CD4-positive, alpha-beta T cell treated with Interleukin-6 at 100 ng/mL for 8 hours (primary cell): ENCODE data around the gene ABCB4.
"Not testable (repeated sequence)": the region's sequence is repeated elsewhere in the genome, so short reads cannot be mapped to it uniquely, and the experiment has no call there.

ENCODE experiments used
- DNase-seq: peaks from one replicate; pipeline ENCODE4 v3.0.0-alpha.2; 2020; ENCODE audit warnings: mixed read lengths, low spot score

Gene ABCB4

DNA sequence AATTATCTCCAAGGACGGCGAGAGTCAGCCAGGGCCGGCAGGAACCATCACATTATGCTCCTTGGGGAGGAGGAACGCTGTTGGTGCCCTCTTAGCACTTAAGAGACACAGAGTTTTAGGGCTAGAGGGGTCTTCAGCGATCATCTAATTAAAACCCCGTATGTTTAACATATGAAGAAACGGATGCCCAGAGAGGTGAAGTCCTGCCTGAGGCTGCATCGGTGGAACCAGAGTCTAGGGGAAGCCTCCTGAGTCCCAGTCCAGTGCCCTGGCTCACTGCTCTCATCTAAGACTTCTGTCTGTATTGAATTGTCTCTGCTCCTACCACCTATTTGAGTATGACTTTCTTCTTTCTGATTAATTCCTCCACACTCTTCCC lies 688 bp upstream of the ABCB4 start:
- no peak for DNase-seq

GRCh38 chr7:87474533-87475358 lies 734 bp downstream of the ABCB4 start:
- DNase-seq: no peak

GRCh38 chr7:87473986-87474385 lies 1.5 kb downstream of the ABCB4 start:
- DNase-seq: no peak

DNA sequence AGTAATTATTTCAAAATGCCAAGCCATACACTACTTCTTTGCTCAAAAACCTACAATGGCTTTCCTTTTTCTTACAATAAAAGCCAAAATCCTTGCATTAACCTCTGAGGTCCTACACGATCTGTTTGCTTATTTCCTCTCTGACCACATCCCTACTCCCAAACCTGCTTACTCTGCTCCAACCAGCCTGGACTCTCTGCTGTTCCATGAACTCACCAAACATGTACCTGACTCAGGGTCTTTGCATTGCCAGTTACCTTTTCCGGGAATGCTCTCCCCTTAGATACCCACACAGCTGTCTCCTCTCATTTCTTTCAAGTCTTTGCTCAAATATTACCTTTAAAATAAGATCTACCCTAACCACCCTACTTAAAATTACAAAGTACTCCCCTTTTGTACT lies 2.3 kb downstream of the ABCB4 start:
- no peak for DNase-seq

DNA sequence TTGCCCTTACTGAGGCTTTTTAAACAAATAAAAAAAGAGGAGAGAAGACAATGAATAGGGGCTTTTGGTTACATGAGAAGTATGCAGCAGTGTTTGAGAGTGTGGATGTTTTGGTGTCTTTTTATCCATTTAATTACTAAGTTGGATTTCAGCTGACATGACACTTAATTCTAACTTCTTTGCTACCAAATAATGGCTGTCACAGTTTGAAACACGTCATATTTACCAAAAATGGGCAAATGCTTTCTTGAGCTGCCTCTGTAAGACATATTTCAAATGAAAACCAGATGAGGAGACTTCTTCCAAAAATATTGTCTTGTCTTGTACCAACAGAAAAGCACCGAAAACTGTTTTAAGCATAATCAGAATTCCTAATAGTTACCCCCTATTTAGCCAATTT lies 4.0 kb downstream of the ABCB4 start:
- DNase-seq: no peak

DNA sequence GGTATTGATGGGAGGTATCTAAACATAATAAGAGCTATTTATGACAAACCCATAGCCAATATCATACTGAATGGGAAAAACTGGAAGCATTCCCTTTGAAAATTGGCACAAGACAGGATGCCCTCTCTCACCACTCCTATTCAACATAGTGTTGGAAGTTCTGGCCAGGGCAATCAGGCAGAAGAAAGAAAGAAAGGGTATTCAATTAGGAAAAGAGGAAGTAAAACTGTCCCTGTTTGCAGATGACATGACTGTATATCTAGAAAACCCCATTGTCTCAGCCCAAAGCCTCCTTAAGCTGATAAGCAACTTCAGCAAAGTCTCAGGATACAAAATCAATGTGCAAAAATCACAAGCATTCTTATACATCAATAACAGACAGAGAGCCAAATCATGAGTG lies 6.3 kb downstream of the ABCB4 start:
- DNase-seq: not testable (repeated sequence)

- not testable (repeated sequence) for DNase-seq
These were observed 10.0 kb downstream of the ABCB4 start for GRCh38 chr7:87465534-87465880.

DNA sequence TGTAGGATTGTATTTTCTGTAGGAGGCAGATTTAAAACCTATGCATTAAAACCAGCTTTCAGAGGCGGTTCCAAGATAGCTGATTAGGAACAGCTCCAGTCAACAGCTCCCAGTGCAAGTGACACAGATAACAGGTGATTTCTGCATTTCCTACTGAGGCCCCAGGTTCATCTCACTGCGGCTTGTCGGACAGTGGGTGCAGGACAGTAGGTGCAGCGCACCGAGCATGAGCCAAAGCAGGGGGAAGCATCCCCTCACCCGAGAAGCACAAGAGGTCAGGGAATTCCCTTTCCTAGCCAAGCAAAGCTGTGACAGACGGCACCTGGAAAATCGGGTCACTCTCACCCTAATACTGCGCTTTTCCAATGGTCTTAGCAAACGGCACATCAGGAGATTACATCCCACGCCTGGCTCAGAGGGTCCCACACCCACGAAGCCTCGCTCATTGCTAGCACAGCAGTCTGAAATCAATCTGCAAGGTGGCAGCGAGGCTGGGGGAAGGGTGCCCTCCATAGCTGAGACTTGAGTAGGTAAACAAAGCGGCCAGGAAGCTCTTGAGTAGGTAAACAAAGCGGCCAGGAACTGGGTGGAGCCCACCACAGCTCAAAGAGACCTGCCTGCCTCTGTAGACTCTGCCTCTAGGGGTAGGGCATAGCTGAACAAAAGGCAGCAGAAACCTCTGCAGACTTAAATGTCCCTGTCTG lies 10.5 kb downstream of the ABCB4 start:
- not testable (repeated sequence) for DNase-seq

DNA sequence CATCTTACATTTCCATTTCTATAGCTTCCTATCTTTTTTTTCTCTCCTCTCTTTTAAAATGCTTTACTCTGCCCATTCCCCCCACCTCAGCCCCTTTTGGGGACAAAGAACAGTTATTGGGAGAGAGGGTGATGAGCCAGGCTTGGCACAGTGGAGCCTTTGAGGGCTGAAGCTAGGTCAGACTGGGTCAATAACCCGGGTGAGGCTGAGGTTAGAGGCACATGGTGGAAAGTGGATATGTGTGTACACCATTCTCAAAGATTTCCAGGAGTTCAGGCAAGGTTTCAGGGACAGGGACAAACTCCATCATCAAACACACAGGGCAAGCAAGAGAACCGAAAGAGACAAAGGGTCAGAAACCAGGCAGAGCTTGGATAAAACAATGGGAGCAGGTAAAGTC lies 11.5 kb downstream of the ABCB4 start:
- no peak for DNase-seq

DNA sequence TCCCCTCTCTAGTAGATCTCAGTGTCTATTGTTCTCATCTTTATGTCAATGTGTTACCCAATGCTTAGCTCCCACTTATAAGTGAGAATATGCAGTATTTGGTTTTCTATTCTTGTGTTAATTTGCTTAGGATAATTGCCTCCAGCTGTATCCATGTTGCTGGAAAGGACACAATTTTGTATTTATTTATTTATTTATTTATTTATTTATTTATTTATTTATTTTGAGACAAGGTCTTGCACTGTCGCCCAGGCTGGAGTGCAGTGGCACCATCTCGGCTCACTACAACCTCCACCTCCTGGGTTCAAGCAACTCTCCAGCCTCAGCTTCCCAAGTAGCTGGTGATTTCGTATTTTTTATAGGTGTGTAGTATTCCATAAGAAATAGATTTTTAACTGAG lies 15.0 kb downstream of the ABCB4 start:
- not testable (repeated sequence) for DNase-seq

GRCh38 chr7:87459941-87460340 lies 15.5 kb downstream of the ABCB4 start:
- DNase-seq: no peak

- no peak for DNase-seq
These were observed 17.3 kb downstream of the ABCB4 start for GRCh38 chr7:87458148-87458547.

DNA sequence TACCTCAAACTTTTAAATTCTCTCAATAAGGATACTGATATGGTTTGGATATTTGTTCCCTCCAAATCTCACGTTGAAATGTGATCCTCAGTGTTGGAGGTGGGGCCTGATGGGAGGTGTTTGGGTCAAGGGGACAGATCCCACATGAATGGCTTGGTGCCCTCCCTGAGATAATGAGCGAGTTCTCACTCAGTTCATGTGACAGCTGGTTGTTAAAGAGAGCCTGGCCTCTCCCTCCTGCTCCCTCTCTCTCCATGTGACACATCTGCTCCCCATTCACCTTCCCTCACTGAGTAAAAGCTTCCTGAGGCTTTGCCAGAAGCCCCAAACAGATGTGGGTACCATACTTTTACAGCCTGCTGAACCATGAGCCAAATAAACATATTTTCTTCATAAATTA lies 19.2 kb downstream of the ABCB4 start:
- no peak for DNase-seq

GRCh38 chr7:87452279-87452678 lies 23.2 kb downstream of the ABCB4 start:
- no peak for DNase-seq

GRCh38 chr7:87451187-87451586 lies 24.3 kb downstream of the ABCB4 start:
- DNase-seq: no peak

GRCh38 chr7:87450706-87451105 lies 24.8 kb downstream of the ABCB4 start:
- DNase-seq: no peak

DNA sequence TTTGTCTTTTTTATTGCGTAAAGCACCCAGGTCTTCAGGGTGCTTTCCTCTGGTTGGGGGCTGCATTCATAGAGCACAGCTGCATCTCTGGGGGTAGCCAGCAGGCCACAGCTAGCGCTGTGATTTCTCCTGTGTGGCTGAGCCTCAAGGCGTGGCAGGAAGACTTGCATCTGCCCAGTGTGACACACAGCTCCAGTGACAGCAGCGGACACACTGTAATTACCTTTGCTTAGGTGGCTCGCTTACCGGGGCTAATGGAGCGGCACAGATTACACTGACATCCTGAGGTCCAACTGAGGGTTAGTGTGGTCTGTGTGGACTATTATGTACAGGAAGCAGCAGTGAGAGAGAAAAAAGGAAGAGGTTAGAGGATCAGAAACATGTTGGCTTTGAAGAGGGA lies 27.1 kb downstream of the ABCB4 start:
- DNase-seq: no peak

GRCh38 chr7:87447116-87447635 lies 28.3 kb downstream of the ABCB4 start:
- DNase-seq: no peak

GRCh38 chr7:87445897-87446296 lies 29.6 kb downstream of the ABCB4 start:
- no peak for DNase-seq

GRCh38 chr7:87435546-87435945 lies 39.9 kb downstream of the ABCB4 start:
- no peak for DNase-seq

DNA sequence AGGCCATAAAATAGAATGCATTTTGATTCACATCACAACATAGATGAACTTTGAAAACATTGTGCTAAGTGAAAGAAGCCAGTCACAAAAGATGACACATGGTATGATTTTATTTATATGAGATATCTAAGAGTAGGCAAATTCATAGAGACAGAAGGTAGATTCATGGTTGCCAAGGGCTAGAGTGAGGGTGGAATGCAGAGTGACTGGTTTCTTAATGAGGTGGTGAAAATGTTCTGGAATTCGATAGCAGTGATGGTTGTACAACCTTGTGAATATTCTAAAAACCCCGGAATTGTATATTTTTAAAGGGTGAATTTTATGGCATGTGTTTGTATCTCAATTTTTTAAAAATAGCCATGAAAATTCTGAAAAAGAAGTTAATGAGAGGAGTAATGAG lies 42.9 kb downstream of the ABCB4 start:
- no peak for DNase-seq

- DNase-seq: no peak
These were observed 48.2 kb downstream of the ABCB4 start for GRCh38 chr7:87427288-87427687.

DNA sequence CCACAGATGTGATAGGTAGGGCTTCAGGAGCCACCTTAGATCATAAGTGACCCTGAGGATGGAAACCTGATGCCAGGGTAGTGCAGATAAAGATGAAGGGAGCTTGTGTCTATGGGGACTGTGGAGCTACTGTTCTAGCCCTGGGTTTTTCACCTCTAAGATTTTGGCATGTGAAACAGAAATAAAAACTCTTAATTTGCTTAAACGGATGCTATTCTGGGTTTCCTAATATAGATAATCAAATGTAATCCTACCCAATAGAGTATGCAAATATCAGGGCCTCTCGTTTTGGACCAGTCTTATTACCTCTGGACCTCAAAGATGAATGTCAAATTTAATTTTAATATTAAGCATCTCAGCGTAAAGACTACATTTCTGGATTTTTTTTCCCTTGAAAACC lies 49.3 kb downstream of the ABCB4 start:
- no peak for DNase-seq

- no peak for DNase-seq
These were observed 51.4 kb downstream of the ABCB4 start for GRCh38 chr7:87424075-87424474.
